ENCODE measurements around the gene MME.

MME gene

GRCh38 chr3:155196131-155197021 lies 116.3 kb downstream of the MME start:
- ATAC-seq: no peak
- no peak for TF ChIP-seq GLIS3 (CRISPR knock-in tag; IDR thresholded peaks at IDR 0.05)
- no peak for TF ChIP-seq ESRRG (CRISPR knock-in tag; IDR thresholded peaks at IDR 0.05)
- no peak for TF ChIP-seq ZNF70 (CRISPR knock-in tag; IDR thresholded peaks at IDR 0.05)
- TF ChIP-seq ISL1 (CRISPR knock-in tag; IDR thresholded peaks at IDR 0.05): no peak
- no peak for TF ChIP-seq ZFP3 (CRISPR knock-in tag; IDR thresholded peaks at IDR 0.05)
- TF ChIP-seq ZFP30 (CRISPR knock-in tag; IDR thresholded peaks at IDR 0.05): no peak
- TF ChIP-seq BACH2 (CRISPR knock-in tag; IDR thresholded peaks at IDR 0.05; ENCODE audit: borderline replicate concordance): no peak
- no peak for TF ChIP-seq SNAI2 (CRISPR knock-in tag; IDR thresholded peaks at IDR 0.05)
- no peak for TF ChIP-seq OSR1 (CRISPR knock-in tag; IDR thresholded peaks at IDR 0.05)
- TF ChIP-seq TOX (CRISPR knock-in tag; IDR thresholded peaks at IDR 0.05; ENCODE audit: borderline replicate concordance): no peak
- TF ChIP-seq, protein P1, sequence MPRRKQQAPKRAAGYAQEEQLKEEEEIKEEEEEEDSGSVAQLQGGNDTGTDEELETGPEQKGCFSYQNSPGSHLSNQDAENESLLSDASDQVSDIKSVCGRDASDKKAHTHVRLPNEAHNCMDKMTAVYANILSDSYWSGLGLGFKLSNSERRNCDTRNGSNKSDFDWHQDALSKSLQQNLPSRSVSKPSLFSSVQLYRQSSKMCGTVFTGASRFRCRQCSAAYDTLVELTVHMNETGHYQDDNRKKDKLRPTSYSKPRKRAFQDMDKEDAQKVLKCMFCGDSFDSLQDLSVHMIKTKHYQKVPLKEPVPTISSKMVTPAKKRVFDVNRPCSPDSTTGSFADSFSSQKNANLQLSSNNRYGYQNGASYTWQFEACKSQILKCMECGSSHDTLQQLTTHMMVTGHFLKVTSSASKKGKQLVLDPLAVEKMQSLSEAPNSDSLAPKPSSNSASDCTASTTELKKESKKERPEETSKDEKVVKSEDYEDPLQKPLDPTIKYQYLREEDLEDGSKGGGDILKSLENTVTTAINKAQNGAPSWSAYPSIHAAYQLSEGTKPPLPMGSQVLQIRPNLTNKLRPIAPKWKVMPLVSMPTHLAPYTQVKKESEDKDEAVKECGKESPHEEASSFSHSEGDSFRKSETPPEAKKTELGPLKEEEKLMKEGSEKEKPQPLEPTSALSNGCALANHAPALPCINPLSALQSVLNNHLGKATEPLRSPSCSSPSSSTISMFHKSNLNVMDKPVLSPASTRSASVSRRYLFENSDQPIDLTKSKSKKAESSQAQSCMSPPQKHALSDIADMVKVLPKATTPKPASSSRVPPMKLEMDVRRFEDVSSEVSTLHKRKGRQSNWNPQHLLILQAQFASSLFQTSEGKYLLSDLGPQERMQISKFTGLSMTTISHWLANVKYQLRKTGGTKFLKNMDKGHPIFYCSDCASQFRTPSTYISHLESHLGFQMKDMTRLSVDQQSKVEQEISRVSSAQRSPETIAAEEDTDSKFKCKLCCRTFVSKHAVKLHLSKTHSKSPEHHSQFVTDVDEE (CRISPR knock-in tag; IDR thresholded peaks at IDR 0.05): no peak
- TF ChIP-seq RARB (CRISPR knock-in tag; IDR thresholded peaks at IDR 0.05): no peak
- TF ChIP-seq ZNF8 (CRISPR knock-in tag; IDR thresholded peaks at IDR 0.05): no peak
- TF ChIP-seq PPARA (CRISPR knock-in tag; IDR thresholded peaks at IDR 0.05; ENCODE audit: borderline replicate concordance): no peak
- no peak for TF ChIP-seq CSRNP3 (CRISPR knock-in tag; IDR thresholded peaks at IDR 0.05)
- no peak for TF ChIP-seq TCF4 (CRISPR knock-in tag; IDR thresholded peaks at IDR 0.05; ENCODE audit: borderline replicate concordance)

DNA sequence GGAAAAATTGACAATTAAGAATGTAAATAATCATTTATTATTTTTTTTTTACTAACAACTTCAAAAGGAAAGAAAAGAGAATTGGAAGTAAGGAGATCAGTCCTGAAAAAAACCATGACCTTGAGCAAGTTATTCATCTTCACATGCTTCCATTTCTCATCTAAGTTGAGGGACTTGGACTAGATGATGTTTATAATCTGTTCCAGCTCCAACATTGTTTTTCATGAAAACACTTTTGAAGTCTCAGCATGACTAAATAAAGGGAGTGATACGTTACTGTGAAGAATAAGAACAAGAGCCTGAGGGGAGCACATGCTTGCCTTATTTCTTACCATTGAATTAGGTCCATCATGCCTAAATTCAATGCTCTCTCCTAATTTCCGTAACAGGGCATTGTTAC lies 117.7 kb downstream of the MME start:
- TF ChIP-seq CSRNP3 (CRISPR knock-in tag; IDR thresholded peaks at IDR 0.05) (no peak), OSR1 (CRISPR knock-in tag; IDR thresholded peaks at IDR 0.05) (no peak), TOX (CRISPR knock-in tag; IDR thresholded peaks at IDR 0.05; ENCODE audit: borderline replicate concordance) (no peak), ZFP30 (CRISPR knock-in tag; IDR thresholded peaks at IDR 0.05) (no peak), PPARA (CRISPR knock-in tag; IDR thresholded peaks at IDR 0.05; ENCODE audit: borderline replicate concordance) (no peak)
- TF ChIP-seq, protein P1 (CRISPR knock-in tag; IDR thresholded peaks at IDR 0.05): no peak
- no peak for ATAC-seq

DNA sequence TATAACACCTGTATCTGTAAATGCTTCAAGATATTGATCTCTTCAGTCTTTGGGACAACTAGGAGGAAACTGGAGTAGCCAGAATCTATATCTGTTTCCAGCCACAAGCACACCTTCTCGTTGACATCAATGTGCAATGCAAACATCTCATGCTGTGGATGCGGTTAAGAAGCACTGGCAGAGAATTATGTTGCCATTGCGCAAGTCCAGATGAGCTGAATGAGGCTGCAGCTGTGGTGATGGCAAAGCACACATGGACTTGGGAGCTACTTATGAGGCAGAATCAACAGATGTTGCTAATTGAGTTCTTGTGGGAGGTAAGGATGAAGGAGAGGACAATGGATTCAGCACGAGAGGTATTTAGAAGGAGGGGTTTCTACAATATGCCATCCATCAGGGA lies 122.5 kb downstream of the MME start:
- ATAC-seq: no peak
- TF ChIP-seq SNAI2 (CRISPR knock-in tag; IDR thresholded peaks at IDR 0.05) (no peak), PPARA (CRISPR knock-in tag; IDR thresholded peaks at IDR 0.05; ENCODE audit: borderline replicate concordance) (no peak), ISL1 (CRISPR knock-in tag; IDR thresholded peaks at IDR 0.05) (no peak), ZNF70 (CRISPR knock-in tag; IDR thresholded peaks at IDR 0.05) (no peak), RARB (CRISPR knock-in tag; IDR thresholded peaks at IDR 0.05) (no peak), CSRNP3 (CRISPR knock-in tag; IDR thresholded peaks at IDR 0.05) (no peak), ZFP3 (CRISPR knock-in tag; IDR thresholded peaks at IDR 0.05) (no peak), TOX (CRISPR knock-in tag; IDR thresholded peaks at IDR 0.05; ENCODE audit: borderline replicate concordance) (no peak), ESRRG (CRISPR knock-in tag; IDR thresholded peaks at IDR 0.05) (no peak), ARNTL (CRISPR knock-in tag; IDR thresholded peaks at IDR 0.05; ENCODE audit: borderline replicate concordance, low read depth) (no peak), CSDC2 (CRISPR knock-in tag; IDR thresholded peaks at IDR 0.05) (no peak), ZFP30 (CRISPR knock-in tag; IDR thresholded peaks at IDR 0.05) (no peak), BACH2 (CRISPR knock-in tag; IDR thresholded peaks at IDR 0.05; ENCODE audit: borderline replicate concordance) (no peak), GLIS3 (CRISPR knock-in tag; IDR thresholded peaks at IDR 0.05) (no peak), ZC3H10 (CRISPR knock-in tag; IDR thresholded peaks at IDR 0.05) (no peak), OSR1 (CRISPR knock-in tag; IDR thresholded peaks at IDR 0.05) (no peak), ZNF8 (CRISPR knock-in tag; IDR thresholded peaks at IDR 0.05) (no peak)
- TF ChIP-seq, protein P2, sequence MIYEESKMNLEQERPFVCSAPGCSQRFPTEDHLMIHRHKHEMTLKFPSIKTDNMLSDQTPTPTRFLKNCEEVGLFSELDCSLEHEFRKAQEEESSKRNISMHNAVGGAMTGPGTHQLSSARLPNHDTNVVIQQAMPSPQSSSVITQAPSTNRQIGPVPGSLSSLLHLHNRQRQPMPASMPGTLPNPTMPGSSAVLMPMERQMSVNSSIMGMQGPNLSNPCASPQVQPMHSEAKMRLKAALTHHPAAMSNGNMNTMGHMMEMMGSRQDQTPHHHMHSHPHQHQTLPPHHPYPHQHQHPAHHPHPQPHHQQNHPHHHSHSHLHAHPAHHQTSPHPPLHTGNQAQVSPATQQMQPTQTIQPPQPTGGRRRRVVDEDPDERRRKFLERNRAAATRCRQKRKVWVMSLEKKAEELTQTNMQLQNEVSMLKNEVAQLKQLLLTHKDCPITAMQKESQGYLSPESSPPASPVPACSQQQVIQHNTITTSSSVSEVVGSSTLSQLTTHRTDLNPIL (CRISPR knock-in tag; IDR thresholded peaks at IDR 0.05; ENCODE audit: low read depth): no peak

All from SK-N-SH treated with all-trans-retinoic acid at 6 μM for 48 hours (cell line).